Hepatocyte (in vitro differentiated cells): ENCODE measurements around the gene DIS3L2. TPM values are rescaled to one million over a fixed set of nuclear protein-coding genes. Genes with fewer than 3 reads are reported as not detected.

ENCODE experiments used
- DNase-seq: peaks from one replicate; pipeline ENCODE4 v3.0.0-alpha.2; 2016; ENCODE audit warnings: low spot score
- H2AFZ ChIP-seq: fragments of 200-600 bp; sonication (generic); 2 replicates; pipeline ENCODE4 v1.6.0; 2016; ENCODE audit warnings: antibody characterized with exemption, mild to moderate bottlenecking
- H3K27ac ChIP-seq: fragments of 200-600 bp; sonication (generic); 2 replicates; pipeline ENCODE4 v1.5.1; 2016; ENCODE audit warnings: mild to moderate bottlenecking
- H3K27me3 ChIP-seq: fragments of 200-600 bp; sonication (generic); 2 replicates; pipeline ENCODE4 v1.6.1; 2016
- H3K36me3 ChIP-seq: fragments of 200-600 bp; sonication (generic); replicated peaks from 2 replicates; pipeline ENCODE4 v1.5.1; 2016; ENCODE audit warnings: low read depth; ENCODE audit not compliant: insufficient read depth
- H3K4me1 ChIP-seq: fragments of 200-600 bp; sonication (generic); 2 replicates; pipeline ENCODE4 v1.5.1; 2016; ENCODE audit warnings: mild to moderate bottlenecking, moderate library complexity; ENCODE audit not compliant: insufficient read depth
- H3K4me2 ChIP-seq: fragments of 200-600 bp; sonication (generic); 2 replicates; pipeline ENCODE4 v1.6.0; 2016
- H3K4me3 ChIP-seq: fragments of 200-600 bp; sonication (generic); 2 replicates; pipeline ENCODE4 v1.5.1; 2016; ENCODE audit warnings: mild to moderate bottlenecking
- H3K79me2 ChIP-seq: fragments of 200-600 bp; sonication (generic); 2 replicates; pipeline ENCODE4 v1.6.0; 2017; ENCODE audit warnings: mild to moderate bottlenecking
- H3K9me2 ChIP-seq: fragments of 200-600 bp; sonication (generic); replicated peaks from 2 replicates; pipeline ENCODE4 v1.6.0; 2017; ENCODE audit warnings: mild to moderate bottlenecking; ENCODE audit not compliant: insufficient read depth
- H3K9me3 ChIP-seq: fragments of 200-600 bp; sonication (generic); 2 replicates; pipeline ENCODE4 v1.5.1; 2016; ENCODE audit warnings: low read depth, mild to moderate bottlenecking
- H4K20me1 ChIP-seq: fragments of 200-600 bp; sonication (generic); 2 replicates; pipeline ENCODE4 v1.6.0; 2016; ENCODE audit warnings: mild to moderate bottlenecking; ENCODE audit not compliant: insufficient read depth, poor library complexity, severe bottlenecking
- EZH2 ChIP-seq: fragments of 200-600 bp; sonication (generic); IDR thresholded peaks from 2 replicates; pipeline ENCODE4 v1.6.1; 2016; ENCODE audit warnings: antibody characterized with exemption, mild to moderate bottlenecking, borderline replicate concordance
- EZH2phosphoT487 ChIP-seq: fragments of 200-600 bp; sonication (generic); IDR thresholded peaks from one replicate; pipeline ENCODE4 v1.6.1; 2018; ENCODE audit warnings: antibody characterized with exemption, mild to moderate bottlenecking, low read depth, moderate library complexity; ENCODE audit not compliant: unreplicated experiment, severe bottlenecking
- WGBS: methylation state at CpG from one replicate; pipeline ENCODE4 v1.1.6; 2016; ENCODE audit warnings: low lambda C conversion rate; ENCODE audit errors: missing lambda C conversion rate; 5-methylcytosine and 5-hydroxymethylcytosine counted together
- polyA plus RNA-seq: library from polyadenylated mRNA; unstranded; fragments of >200 nt; fragmentation: Nextera tagmentation; extraction: Ambion mirVana; gene quantifications from 2 replicates; pipeline ENCODE4 v1.2.1, GENCODE V29; 2016
- total RNA-seq: library from RNA; depleted of rRNA; stranded (reverse); fragments of >200 nt; gene quantifications from 2 replicates; pipeline ENCODE4 v1.2.3, GENCODE V29; 2014
- TF ChIP-seq, protein P1 (sequence below): fragments of 200-600 bp; sonication (generic); IDR thresholded peaks from 2 replicates; pipeline ENCODE4 v1.5.1; 2016; ENCODE audit warnings: antibody characterized with exemption, mild to moderate bottlenecking; ENCODE audit not compliant: poor library complexity

DIS3L2 gene
- total and polyA plus RNA-seq, 2 experiments from 2014 or later: 19.5 to 20.0 TPM

DNA sequence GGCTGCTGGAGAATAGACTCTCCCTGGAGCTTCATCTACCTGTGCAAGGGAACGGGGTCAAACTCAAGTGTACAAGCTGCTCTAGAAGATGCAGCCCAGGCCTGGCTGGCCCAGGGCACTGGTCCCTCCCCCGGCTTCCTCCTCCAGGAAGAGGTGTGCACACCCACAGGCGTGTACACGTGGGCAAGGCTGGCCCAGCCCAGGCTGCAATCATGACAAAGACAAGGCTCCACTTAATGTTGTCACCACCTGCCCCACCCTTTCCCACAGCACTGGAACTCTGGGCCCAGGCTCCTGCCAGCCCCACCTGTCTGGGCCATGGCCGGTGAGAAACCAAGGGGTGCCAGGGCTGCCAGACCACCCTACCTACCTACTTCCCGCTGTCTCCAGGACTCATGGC is 387.4 kb downstream of the DIS3L2 start:
- Histone ChIP-seq H3K4me2 (no peak overlapping the region), H2AFZ (no peak overlapping the region), H3K9me3 (no peaks in the 10 kb centered on the region), H3K27ac (no peak overlapping the region), H3K36me3 (no peaks in the 10 kb centered on the region), H3K79me2 (no peaks in the 10 kb centered on the region), H3K4me3 (no peak overlapping the region), H3K9me2 (no peaks in the 10 kb centered on the region), H4K20me1 (no peaks in the 10 kb centered on the region), H3K27me3 (no peaks in the 10 kb centered on the region), H3K4me1 (no peaks in the 10 kb centered on the region)
- TF ChIP-seq, protein P1, sequence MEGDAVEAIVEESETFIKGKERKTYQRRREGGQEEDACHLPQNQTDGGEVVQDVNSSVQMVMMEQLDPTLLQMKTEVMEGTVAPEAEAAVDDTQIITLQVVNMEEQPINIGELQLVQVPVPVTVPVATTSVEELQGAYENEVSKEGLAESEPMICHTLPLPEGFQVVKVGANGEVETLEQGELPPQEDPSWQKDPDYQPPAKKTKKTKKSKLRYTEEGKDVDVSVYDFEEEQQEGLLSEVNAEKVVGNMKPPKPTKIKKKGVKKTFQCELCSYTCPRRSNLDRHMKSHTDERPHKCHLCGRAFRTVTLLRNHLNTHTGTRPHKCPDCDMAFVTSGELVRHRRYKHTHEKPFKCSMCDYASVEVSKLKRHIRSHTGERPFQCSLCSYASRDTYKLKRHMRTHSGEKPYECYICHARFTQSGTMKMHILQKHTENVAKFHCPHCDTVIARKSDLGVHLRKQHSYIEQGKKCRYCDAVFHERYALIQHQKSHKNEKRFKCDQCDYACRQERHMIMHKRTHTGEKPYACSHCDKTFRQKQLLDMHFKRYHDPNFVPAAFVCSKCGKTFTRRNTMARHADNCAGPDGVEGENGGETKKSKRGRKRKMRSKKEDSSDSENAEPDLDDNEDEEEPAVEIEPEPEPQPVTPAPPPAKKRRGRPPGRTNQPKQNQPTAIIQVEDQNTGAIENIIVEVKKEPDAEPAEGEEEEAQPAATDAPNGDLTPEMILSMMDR: no peak
- TF ChIP-seq EZH2 (no peak), EZH2phosphoT487 (no peak)
- 68% methylated on average over 6 of the region's 6 CpGs for WGBS
- DNase-seq: no peak

DNA sequence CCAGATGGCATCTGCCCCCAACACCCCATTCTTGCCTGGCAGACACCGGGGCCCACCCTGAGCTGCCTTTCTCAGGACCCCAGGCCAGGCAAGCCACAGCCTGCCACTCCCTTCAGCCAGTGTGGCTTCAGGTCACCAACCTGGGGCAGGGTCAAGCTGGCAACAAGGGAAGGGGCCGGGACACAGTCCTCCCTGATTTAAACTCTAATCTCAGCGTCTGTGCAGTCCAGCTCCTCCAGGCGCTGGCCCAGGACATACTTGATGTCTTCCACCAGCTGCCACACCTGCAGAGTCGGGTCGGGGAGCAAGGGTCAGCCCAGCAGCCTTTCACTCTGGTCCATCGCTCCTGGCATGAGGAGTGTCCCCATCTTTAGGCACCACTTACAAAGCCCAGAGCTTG is 388.0 kb downstream of the DIS3L2 start:
- no peak for DNase-seq
- TF ChIP-seq, protein P1: no peak
- TF ChIP-seq EZH2 (no peak), EZH2phosphoT487 (no peak)
- H3K4me1 ChIP-seq: no peaks in the 10 kb centered on the region
- H2AFZ ChIP-seq: no peak overlapping the region
- H3K4me2 ChIP-seq: no peak overlapping the region
- no peaks in the 10 kb centered on the region for H3K79me2 ChIP-seq
- no peaks in the 10 kb centered on the region for H3K9me2 ChIP-seq
- H3K27me3 ChIP-seq: no peaks in the 10 kb centered on the region
- no peaks in the 10 kb centered on the region for H3K9me3 ChIP-seq
- no peaks in the 10 kb centered on the region for H3K36me3 ChIP-seq
- WGBS: 93% methylated on average over 7 of the region's 7 CpGs
- no peak overlapping the region for H3K27ac ChIP-seq
- H3K4me3 ChIP-seq: no peak overlapping the region
- no peaks in the 10 kb centered on the region for H4K20me1 ChIP-seq

DNA sequence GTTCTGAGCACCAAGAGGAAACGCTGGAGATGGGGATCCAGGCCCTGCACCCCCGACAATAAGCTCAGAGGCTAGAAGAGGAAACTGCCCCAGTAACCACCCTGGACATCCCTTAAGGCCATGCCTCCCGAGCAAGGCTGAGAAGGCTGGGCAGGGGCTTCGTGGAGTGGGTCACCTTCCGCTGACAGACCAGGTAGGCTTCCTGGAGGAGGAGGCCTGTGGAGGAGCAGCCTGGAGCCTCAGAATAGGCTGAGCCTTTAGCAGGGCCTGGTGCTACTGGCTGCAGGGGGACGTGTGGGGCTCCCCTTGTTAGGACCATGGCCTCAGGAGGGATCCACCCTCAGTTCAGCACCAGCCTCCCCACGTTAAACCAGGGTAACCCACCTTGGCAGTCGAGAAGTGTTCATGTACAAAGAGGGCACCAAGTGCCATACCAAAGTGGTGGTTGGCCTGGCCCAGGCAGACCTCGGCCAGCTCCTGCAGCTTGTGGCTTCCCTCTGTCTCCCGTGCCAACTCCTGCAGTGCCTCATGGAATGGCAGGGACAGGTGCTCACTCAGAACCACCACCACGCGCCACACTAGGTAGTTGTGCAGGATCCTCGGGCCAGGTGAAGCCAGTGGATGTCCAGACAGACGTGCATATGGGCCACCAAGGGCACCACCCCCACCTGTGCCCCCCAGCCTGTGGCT is 388.6 kb downstream of the DIS3L2 start:
- no peak overlapping the region for H3K27ac ChIP-seq
- H3K4me3 ChIP-seq: no peak overlapping the region
- H4K20me1 ChIP-seq: no peaks in the 10 kb centered on the region
- no peak for DNase-seq
- no peaks in the 10 kb centered on the region for H3K9me3 ChIP-seq
- no peaks in the 10 kb centered on the region for H3K79me2 ChIP-seq
- 89% methylated on average over 14 of the region's 14 CpGs for WGBS
- H2AFZ ChIP-seq: no peak overlapping the region
- H3K4me2 ChIP-seq: no peak overlapping the region
- H3K27me3 ChIP-seq: no peaks in the 10 kb centered on the region
- H3K9me2 ChIP-seq: no peaks in the 10 kb centered on the region
- H3K36me3 ChIP-seq: no peaks in the 10 kb centered on the region
- TF ChIP-seq, protein P1: no peak
- TF ChIP-seq EZH2phosphoT487 (no peak), EZH2 (no peak)
- no peaks in the 10 kb centered on the region for H3K4me1 ChIP-seq
